NCI-H2171 (cell line): ENCODE results near the gene S100A10.

Experiments used
- DNase-seq: peaks from one replicate; lab custom pipeline; 2025; lab: John Stamatoyannopoulos, UW

Gene S100A10

DNA sequence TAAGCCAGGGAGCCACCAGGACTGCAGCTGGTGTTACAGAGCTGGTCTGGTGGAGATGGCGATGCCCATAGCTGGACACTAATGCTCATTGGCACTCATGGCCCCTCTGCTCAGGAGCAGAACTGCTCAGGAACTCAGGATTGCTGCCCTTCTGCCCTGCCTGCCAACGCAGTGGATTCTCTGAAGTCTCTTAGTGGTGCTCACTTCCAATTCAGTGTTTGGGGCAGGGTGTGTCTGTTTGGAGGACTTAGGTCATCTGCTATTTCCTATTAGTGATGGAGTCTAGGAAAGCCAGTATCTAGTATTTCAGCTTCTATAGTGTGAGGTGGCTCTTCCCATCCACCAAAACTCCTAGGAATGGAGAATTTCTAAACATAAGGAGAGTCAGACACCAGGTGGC is 29.1 kb downstream of the S100A10 start:
- no peak for DNase-seq

DNA sequence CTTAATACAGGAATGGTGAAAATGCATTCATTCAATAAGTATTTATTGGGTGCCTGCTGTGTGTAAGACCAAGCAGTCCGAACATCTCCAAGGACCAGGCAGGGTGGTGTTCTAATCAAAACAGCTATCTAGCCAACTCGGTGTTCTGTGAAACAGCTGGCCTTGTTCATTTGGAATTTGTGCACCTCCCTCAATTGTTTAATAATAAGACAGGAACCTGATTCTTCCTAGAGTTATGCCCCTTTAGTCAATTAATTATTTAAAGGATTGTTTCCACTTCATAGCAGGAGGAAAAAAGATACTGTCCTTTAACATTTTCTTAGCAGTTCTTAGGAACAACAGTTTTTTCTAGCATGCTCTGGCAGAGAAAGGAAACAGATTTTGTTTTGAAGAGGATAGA is 30.4 kb downstream of the S100A10 start:
- DNase-seq = no peak

DNA sequence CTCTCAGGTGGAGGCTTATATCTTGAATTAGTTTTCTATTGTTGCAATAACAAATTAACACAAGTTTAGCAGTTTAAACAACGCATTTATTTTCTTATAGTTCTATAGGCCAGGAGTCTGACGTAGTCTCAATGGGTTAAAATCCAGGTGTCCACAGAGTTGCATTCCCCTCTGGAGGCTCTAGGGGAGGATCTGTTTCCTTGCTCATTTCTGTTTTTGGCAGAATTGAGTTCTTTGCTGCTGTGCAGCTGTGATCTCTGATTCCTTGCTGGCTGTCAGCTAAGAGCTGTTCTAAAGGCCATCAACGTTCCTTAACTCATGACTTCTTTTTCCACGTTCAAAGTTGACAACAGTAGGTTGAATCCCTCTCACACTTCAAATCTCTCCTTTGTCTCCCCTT is 31.8 kb downstream of the S100A10 start:
- DNase-seq = no peak

DNA sequence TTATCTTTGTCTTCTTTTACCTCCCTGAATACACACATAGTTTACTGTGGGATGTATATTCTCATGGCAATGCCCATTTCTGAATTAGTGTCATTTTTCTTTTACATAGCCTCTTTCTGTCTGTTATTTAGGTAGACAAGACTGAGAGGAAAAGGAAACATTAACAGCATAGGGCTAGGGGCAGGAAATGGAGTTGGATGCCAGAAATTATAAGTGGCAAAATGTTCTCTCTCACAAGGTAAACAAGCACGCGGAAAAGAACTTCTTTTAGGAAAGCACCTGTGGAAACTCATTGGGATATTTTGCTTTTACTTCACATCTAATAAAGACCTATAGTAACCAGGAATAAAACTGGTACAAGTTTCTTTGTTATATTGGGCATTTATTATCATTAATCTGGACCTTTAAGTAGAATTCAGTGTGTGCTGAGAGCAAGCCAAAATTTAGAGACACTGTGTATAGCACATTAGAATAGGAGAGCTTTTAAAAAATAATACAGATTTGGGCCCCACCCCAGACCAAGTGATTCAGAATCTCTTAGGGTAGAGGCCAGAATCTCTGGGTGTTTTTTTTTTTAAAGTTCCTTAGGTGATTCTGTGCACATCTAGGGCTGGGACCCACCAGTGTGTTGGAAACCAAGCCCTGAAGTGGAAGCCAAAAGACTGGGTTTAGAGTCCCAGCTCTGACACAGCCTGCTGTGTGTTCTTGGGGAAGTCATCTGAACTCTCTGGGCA is 32.7 kb downstream of the S100A10 start:
- DNase-seq = no peak

DNA sequence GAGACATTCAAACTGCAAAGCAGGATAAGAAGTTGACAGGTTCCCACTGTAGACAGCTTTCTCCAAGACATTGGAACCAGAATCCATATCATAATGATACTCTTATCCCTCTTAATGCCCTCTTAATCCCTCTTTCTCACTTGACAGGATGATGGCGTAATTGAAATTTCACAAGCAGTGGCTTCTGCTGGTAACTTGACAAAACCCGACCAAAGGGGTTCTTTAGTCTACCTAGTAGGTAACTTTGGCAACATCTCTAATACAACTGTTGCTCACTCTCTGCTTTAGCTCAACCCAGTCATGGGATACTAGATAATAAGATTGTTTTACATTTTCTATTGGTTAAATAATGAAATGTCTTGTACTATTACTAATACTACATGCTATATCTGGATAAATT is 34.7 kb downstream of the S100A10 start:
- no peak for DNase-seq

DNA sequence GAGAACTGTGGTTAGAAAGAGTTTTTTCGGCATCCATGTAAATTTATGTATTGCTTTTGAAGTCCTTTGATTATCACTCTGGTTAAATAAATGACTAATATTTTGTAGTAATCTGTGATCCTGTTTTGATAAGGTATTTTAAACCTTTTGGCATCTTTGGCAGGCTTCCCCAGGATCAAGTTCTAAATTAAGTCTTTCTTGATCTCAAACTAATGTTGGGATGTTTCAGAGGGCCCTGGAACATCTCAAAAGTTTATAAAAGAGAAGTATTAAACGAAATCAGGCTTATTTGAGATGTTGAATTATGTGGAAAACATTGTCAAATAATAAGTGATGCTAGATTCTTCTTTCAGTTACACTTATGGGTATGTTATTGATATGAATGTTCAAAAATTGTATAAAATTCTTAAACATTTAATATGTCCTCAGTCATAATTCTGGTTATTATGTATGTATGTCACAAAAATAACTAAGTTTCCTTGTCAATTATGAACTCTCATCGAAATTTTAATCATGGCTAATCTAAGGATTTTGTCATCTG is 36.6 kb downstream of the S100A10 start:
- no peak for DNase-seq

DNA sequence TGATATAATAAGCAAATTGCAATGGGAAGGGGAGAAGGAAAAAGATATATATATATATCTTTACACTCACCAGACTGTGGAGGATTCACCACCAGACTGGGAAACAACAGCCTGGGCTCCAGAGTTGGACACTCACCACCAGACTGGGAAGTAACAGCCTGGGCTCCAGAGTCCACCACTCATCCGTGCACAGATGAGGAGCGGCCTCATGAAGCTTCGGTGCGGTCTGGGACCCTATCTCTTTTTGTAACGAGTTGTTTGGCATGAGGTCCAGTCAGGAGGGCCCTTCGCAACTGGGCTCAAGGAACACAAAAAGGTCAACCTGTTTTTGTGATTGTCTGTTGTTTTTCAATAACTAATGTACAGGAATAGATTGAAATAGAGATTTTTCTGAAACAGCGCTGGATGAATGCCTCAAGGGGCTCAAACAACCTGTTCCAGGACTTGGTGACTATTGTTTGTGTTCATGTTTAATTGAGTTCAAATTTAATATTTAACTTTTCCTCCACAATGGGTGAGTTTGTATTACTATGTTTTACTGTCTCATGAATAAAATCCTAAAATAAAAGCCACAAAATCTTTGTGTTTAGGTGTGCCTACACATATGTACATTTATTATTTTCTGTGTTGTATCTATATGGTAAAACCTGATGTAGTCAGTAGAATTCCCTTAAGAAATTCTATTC is 40.1 kb downstream of the S100A10 start:
- DNase-seq = no peak

DNA sequence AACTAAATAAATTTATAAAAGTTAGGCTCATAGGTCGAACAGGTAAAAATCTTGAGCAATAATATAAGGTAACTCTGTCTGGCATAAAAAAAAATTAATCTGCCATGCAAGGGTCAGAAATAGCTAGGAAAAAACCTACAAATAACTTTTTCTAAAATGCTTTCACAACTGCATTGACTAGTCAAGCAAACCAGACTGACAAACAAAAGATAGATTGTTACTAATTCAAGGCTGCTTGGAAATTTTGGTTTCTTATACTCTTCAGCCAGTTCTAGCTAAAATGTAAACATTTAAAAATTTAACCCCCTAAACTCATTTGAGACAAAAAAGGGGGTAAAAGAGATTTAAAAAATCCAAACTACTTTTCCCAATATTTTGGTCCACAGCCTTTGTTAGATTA is 40.8 kb downstream of the S100A10 start:
- DNase-seq = no peak

DNA sequence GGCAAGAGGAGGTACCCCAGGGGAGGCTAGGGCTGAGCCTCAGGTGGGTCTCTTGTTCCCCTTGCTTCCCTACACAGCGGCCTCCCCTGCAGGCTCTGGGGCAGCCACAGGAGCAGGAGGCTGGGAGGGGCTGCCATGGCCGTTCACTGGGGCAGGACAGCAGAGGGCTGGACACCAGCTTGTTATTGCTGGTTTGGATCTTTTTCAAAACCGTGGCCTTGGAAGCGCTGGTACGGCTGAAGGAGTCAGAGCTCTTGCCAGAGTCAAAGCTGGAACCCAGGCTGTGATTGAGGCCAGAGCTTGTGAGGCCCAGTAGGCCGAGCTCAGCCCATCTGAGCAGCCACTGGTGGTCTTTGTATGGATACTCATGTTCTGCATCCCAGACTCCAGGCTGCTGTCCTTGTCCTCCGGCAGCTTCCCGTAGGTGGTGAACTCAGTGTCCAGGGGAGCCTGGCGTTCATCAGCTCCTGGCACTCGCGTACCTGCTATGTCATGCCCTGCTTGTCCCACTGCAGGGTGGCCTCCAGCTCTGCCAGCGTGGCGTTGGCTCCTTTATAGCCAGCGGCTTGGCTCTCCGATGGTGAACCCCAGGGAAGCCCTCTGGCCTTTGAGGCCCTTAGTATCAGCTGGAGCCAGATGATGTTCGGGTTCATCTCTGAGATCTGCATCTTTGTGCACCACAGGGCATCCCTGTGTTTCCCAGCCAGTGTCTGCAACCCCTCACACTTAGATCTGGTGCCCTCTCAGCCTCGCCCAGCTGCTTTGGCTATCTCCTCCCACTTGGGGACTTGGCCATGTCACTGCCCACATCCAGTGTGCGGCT is 44.1 kb downstream of the S100A10 start:
- DNase-seq = no peak

DNA sequence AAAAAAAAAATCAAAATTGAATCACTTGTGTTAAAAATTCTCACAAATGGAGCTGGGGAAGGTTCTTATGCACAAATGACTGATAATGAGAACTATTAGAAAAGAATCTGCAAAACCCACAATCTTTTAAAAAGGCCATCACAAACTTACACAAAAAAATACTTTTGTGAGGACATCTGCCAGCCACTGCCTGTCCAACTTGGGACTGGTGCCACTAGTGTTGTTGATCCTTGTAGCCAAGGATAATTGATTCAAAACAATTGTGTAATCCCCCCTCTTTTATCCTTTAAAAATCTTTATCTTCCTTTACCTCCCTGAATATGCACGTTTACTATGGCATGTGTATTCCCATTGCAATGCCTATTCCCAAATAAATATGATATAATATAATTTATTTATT is 45.2 kb downstream of the S100A10 start:
- DNase-seq = no peak

DNA sequence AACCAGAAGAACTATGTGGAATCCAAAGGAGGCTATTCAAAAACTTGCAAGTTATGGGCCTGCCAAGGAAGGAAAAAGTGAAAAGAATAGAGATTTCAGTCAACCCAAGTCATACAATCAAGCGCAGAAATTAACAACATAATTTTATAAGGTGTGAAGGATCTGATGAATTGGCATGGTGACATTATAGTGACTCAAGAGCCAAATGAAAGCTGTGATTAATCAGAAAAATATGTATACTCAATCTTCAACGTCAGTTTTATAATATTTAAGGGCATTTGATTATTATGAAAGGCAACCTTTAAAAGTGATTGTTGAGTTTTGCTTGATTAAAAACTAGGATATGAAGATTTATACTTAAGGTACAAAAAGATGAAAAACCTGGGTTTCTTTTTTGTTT is 46.5 kb downstream of the S100A10 start:
- no peak for DNase-seq

DNA sequence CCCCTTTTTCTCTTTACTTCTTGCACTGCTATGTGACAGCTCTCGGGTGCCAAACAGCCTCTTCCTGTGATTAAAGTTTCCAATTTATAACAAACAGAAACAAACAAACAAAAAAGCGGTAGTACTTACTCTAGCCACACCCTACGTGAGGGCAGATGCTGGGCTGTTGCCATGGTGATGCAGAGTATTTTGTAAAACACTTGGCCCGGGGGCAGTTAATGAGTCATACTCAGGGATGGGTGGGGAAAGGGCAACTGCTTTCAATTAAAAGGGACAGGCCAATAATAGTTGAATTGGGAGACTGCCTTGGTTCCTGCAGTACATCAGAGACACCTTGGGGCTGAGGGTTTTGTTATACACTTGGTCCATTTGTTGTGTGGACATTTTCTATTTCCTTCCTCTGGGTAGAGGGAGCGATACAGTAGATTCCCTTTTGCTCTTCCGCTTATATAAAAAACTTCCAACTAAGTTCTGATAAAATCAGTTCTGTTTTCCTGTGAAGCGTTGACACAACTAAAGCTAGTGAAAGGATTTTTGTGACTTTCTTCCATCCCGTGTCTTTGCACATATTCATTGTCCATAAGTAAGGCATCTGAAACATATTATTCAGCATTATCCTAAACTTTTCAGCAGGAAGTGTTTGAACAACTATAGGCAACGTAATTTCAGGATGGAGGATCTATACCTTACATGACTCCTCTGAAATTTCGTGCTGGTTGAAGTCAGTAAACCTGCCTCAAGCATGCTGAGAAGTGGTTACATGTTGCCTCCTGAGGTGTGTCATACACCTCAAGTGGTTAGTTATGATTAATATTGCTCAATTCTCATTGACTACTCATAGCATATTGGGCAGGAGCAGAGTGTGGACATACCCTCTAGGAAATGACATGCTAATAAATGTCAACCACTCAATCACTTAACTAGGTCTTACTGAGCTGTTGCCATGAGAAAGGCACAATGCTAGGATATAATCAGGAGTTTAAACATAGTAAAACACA is 47.6 kb downstream of the S100A10 start:
- DNase-seq = no peak

DNA sequence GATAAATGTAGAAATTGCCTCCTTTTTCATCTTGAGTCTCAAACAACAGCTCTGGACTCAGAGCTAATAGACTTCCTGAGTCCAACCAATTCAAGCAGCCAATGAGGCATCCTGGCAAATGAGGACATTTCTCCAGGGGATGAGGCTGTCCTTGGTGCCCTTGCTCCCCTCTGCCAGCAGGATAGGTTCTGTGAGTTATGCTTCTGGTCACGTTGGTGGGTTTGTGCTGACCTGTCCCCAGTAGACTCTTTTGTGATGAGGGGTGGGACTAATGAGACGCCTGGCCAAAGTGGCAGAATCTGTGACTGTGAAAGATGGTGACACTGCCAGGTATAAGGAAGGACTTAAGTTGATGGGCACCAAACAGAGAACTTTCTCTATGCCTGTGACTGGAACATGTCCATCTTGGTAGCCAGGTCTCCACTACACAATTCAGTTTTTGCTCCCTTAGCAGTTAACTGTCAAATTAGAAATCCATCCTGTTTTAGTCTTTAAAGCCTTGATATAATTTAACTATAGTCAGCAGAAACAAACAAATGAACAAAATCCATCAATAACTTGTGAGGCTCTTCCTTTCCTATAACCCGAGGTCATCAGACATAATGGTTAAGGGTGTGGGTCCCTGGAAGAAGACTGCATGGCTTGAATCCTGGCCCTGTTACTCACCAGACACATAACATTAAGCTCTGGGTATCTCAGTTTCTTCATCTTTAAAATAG is 48.6 kb downstream of the S100A10 start:
- no peak for DNase-seq

DNA sequence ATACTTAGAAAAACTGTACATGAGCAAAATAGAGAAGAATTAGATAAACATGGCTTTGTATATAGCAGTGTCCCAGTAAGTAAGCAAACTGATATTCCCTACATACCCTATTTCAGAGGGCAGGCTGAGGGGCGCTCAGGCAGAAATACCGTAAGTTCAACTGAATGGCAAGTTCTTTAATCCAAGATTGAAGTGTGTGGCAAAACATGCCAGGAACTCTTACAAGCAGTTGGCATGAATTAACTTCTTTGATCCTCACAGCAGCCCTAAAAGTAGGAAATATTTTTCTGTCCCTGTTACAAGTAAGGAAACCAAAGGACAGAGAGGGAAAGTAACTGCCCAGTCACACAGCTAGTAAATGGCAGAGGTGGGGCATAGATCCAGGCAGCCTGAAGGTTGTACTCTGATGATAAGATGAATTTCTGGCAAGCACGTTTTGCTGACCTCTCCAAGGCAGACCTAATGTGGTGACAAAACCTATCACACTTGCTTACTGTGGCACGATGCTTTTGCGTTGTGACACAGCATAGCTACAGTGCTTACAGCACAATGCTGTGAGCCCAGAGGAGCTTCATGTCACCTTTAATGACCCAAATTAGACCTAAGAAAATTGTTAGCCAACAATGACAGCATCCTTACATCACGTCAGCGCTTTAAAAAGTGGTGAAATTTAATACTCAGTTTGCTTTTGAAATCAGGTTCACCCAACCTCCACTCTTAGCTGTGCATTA is 49.4 kb downstream of the S100A10 start:
- DNase-seq = no peak

DNA sequence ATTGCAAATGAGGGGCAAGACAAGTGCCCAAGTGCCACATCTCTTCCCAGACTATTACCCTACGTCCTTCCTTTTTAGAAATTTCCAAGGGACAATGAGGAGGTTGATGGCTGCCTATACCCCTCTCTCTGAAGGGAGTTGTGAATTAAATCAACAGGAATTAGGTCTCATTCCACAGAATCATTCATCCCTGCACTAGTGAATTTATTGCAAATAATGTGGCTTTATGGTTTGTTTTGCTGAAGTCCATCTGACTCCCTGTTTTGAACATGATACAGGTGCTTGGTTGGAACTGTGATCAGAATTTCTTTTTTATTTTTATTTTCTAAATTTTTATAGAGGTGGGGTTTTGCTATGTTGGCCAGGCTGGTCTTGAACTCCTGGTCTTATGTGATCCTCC is 50.1 kb downstream of the S100A10 start:
- DNase-seq = no peak

DNA sequence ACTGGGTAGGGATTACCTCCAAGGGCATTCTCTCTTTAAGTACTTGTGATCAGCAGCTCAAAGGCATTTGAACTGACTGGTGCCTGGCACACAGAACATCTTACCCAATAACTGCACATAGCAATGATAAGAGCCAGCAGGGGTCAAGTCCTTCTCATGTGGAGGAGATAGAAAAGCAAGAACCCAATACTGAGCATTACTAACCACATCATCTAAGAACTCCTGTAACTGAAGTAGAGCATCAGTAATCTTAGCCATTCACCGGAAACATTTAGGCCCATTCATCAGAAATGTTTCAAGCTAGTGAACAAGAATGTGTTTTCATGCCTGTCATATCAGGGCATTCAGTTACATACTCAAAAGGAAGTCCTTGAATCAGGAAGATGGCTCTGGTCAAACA is 50.8 kb downstream of the S100A10 start:
- DNase-seq = no peak

DNA sequence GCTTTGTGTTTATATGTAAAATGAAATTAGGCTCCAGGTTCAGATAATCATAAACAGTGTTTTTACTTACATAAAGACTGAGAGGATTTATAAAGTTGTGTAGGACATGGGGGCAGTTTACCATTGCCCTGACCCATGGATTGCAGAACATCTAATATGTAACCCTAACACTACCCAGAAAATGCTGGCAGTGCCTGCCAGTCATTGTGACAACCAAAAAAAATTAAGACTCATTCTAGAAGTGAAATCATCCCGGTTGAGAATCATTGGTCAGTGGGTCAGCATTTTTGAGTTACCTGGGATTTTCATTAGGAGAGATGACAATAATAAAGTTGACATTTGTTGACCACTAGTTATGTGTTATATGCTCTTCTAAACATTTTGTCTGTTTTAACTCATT is 53.1 kb downstream of the S100A10 start:
- DNase-seq = no peak

DNA sequence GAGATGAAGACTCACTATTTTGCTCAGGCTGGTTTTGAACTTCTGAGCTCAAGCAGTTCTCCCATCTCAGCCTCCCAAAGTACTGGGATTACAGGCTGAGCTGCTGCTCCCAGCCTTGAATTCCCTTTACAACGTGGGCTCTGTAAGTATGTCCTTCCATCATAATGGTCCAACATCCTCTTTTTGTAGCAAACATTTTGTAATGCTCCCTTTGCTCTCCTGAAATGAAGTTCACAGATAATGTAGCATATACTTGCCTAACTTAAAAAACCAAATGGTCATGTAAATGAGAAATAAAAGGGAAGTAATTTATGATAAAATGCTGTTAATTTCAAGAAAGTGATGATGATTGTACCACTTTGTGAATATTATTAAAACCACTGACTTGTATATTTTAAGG is 53.9 kb downstream of the S100A10 start:
- no peak for DNase-seq

DNA sequence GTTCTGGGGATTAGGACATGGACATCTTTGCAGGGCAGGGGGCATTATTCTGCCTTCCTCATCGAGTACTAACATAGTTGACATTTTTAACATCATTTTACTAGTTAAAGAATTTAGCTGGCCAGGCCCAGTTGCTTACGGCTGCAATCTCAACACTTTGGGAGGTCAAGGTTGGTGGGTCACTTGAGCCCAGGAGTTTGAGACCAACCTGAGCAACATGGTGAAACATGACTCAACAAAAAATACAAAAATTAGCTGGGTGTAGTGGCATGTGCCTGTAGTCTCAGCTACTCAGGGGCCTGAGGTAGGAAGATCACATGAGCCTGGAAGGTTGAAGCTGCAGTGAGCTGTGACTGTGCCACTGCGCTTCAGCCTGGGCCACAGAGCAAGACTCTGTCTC is 54.5 kb downstream of the S100A10 start:
- no peak for DNase-seq

DNA sequence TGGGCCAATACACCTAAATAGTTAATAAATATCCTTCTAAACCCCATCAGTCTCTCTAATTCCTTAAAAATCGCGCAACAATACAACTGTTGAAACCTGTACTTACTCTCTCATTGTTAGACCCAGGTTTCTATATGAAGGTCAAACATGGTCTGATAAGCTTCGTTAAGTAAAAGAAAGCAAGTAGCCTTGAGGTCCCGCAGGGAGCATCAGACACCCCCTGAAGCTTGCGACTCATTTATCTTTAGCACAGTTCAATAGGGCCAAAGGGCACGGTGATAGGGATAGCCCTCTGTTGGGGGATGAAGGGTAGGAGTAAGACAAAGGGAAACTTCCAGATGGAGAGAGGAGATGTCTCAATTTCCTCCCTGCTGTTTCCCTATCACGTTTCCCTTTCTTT is 57.0 kb downstream of the S100A10 start:
- no peak for DNase-seq
